Measurements from ENCODE around the gene CTNS.

CTNS gene

DNA sequence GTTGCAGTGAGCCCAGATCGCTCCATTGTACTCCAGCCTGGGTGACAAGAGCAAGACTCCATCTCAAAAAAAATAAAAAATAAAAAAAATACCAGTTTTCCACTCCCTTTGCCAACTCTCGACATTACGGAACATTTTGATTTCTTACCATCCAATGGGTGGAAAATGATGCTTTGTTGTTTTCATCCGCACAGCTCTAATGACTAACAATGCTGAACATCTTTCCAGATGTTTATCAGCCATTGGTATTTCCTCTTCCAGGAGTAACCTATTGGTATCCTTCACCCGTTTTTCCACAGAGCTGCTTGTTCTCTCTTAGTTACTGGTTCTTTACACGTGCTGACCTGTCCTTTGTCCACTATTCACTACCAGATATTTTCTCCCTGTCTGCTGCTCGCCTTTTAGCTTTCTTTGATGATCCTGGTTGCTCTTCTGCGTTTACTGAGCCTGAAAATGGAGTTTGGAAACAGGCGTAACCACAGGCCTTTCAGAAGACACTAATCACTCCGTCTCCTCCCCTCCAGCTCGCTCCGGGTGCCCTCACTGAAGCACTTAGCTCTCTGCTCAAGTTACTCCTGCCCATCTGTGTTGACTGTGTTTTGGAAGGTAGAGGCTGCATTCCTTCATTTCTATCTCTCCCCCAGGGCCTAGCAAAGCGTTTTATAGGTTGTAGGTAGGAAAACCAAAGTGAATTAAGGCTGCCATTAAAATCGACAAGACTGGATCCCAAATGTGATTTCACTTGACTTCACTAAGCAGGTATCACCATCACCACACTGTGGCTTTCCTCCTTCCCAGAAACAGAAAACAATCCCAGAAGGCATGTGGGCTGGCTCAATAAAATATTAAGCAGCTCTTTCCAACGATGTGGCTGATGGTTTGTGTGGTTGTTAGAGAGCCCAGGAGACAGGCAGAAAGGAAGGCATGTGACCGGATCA lies 9.5 kb upstream of the CTNS start:
- DNase-seq (ENCODE audit: low spot score) = no peak

DNA sequence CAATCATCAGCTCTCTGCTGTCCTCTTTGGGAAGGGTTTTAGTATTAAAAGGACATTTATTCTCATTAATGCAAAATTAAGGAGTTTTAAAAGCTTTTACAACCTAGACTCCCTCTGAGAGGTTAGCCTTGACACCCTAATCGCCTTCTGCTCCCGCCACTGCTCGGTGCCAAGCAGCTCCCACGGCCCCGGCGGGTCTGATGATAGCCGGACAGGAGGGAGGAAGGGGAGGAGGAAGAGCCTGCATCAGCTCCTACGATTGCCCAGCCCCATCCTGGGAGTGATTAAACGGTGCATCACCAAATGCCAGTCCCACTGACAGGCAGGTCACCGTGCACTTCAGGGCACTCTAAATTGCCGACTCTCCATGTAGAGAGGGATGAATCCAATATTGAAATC lies 8.8 kb upstream of the CTNS start:
- DNase-seq (ENCODE audit: low spot score) = no peak

DNA sequence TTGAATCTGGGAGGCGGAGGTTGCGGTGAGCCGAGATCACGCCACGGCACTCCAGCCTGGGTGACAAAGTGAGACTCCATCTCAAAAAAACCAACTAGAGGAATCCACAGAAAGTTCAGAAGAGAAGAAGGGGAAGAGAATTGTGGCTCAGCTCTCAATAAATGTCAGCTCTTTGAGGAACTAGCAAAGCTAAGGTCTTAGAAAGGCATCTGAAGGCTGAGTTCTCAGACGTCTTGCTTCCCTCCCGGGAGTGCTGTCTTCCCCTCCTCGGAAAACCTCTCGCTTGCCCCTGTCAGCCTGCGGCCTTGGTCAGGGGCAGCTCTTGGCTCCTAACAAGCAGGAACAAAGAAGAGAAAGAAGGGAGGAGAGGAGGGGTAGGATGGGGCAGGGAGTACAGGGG lies 5.8 kb upstream of the CTNS start:
- no peak for DNase-seq (ENCODE audit: low spot score)

DNA sequence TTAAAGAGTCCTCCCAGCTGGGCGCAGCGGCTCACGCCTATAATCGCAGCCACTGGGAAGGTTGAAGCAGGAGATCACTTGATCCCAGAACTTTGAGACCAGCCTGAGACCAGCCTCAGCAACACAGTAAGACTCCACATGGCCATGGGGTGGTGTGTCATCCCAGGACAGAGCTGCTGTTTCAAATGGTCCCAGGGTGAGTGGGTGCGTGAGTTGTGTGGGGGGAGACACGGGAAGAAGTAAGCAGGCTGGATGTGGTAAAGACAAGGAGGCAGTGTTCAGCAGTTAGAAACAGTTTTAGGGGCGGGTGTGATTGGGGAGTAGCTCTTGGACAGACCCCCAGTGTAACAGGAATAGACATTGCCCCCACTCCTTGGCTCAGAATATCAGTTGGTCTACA lies 4.3 kb upstream of the CTNS start:
- DNase-seq (ENCODE audit: low spot score) = no peak

DNA sequence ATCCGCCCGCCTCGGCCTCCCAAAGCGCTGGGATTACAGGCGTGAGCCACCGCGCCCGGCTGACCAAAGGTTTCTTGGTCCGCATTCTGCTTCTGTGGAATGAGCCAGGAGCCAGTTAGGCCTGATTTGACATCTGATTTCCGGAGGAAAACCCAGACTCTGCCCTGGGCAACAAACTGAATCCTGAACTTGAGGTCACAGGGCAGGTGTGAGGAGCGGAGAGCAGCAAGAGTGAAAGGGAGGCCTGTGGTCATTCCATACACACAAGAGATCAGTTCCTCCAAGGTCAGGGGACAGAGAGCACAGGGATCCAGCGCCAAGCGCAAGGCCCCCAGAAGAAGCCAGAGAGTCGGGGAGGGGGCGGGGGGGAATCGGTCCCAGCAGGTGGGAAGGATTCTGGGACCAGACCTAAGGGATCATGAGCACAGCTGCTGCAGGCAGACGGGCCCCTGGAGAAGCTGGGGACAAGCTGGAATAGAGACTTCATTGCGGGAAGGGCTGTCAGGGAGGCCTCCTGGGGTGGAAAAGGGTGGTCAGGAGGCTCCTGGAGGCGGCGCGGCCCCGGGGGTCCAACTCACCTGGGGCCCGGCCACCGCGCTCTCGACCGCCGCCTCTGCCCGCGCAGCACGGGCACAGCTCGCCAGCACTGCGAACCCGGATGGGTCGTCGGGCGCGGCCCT lies 946 bp upstream of the CTNS start:
- DNase-seq (ENCODE audit: low spot score) = no peak

DNA sequence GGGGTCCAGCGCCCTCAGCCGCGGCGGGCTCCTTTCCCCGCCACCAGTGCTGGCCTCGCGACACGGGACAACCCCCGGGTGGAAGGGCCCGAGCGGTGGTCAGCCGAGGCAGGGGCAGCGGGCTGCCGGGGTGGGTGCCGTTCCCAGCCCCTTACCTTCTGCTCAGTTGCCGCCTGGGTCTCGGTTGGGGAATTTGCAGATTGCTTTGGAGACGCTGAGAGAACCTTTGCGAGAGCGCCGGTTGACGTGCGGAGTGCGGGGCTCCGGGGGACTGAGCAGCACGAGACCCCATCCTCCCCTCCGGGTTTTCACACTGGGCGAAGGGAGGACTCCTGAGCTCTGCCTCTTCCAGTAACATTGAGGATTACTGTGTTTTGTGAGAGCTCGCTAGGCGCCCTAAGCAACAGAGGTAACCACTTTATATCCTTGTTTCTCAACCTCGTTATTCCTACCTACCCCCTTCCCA lies 381 bp downstream of the CTNS start:
- DNase-seq (ENCODE audit: low spot score) = no peak

DNA sequence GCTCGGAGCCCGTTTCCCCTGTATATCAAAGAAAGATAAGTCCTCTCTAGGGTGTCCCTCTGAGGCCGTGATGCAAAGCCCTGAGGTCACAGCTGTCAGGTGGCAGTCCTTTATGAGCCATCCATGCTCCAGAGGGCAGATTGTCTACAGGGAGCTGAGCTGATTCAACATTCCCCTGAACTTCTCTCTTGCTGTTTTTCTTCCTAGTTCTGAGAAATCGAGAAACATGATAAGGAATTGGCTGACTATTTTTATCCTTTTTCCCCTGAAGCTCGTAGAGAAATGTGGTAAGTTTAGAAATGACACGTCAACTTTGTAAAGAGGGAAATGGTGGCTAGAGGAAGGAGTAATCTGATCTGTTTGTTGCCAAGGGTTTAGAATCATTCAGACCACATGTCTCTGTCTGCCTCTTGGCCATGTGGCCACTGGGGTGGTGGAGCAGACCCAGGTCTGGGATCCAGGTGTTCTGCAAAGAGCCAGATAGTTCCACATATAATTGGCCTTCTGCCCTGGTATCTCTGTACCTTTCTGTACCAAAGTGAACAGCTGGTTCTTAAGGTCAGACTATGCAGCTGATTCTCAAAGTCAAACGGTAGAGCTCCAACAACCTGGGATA lies 3.5 kb downstream of the CTNS start:
- no peak for DNase-seq (ENCODE audit: low spot score)

DNA sequence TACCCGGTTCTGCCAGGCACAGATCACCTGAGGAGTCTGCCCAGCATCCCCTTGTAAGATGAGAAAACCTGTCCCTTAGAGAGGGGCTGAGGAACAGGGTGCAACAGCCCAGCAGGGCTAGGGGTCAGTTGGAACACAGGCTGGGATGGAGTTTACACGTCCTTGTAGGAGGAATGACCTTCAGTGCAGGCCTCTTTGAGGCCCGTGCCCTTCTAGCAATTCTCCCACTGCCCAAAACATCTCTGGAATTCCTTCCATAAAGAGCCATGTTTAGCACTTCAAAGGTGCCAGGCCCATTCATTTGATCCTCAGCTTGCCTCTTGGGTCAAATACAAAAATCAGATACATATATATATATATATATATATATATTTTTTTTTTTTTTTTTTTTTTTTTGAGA lies 4.5 kb downstream of the CTNS start:
- no peak for DNase-seq (ENCODE audit: low spot score)

DNA sequence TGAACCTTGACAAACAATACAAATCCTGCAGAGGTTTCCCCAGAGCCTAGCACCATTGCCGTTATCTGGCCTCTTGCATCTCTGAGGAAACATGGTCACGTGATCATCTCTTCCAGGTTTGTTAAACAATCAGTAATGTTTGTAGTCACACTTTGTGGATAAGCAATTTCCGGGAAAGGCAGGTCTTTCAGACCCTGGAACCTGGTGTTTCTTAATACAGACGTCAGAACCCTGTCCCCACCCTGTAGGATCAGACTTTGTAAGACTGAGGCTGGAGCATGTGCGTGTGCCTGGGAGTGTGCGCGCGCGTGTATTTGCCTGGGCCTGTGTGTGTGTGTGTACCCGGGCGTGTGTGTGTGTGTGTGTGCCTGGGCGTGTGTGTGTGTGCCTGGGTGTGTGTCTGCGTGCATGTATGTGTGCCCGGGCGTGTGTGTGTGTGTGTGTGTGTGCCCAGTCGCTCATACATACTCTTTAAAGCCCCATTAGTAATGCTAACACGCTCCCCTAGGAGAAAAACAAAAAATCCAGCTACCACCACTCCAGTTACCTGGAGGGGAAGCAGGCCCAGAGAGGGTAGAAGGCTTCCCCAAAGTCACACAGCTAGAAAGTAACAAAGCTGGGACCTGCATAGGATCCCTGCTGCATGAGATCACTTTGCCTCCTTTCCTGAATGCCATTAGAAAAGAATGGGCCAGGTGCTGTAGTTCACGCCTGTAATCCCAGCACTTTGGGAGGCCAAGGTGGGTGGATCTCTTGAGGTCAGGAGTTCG lies 5.3 kb downstream of the CTNS start:
- DNase-seq (ENCODE audit: low spot score) = no peak

DNA sequence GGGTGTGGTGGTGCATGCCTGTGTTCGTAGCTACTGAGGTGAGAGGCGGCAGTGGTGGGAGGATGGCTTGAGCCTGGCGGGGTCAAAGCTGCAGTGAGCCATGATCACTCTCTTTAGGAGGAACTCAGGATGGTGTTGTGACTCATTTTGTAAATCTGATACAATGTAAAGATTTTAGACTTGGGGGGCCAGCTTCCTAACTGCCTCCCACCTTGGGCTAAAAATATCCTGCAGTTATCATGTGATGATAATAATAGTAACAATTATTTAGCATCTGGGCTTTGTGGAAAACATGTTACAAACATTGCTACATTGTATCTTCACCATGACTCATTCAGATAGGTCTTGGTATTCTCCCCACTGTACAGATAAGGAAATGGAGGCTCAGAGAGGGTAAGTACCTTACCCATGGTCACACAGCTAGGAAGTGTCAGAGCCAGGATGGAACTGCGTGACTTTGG lies 7.4 kb downstream of the CTNS start:
- no peak for DNase-seq (ENCODE audit: low spot score)

DNA sequence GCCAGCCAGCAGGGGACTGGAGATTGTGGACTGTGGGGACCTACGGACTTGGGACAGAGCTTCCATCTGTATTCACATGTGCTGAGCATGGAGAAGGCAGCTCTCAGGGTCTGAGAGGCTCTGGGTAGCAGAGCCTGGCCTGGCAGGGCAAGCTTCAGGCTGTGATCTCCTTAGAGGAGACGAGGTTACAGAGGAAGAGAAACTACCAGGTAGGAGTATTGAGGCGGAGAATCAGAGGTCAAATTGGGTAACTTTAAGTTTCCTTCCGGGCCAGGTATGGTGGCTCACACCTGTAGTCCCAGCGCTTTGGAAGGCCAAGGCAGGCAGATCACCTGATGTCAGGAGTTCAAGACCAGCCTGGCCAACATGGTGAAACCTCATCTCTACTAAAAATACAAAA lies 8.8 kb downstream of the CTNS start:
- no peak for DNase-seq (ENCODE audit: low spot score)

DNA sequence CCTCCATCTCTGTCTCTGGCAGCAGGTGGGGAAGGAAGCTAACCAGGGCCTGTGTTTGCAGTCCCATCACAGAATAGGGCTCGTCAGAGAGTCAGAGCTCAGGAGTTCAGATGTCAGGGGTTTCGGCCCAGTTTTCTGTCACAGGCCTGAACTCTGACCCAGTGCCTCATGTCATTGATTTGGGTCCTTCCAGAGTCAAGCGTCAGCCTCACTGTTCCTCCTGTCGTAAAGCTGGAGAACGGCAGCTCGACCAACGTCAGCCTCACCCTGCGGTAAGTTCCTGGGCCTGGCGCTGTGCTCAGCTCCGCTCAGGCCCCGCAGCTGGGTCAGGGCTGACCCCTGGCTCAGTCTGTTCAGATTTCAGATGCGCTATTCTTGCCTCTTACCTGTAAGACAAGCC lies 10.7 kb downstream of the CTNS start:
- no peak for DNase-seq (ENCODE audit: low spot score)

DNA sequence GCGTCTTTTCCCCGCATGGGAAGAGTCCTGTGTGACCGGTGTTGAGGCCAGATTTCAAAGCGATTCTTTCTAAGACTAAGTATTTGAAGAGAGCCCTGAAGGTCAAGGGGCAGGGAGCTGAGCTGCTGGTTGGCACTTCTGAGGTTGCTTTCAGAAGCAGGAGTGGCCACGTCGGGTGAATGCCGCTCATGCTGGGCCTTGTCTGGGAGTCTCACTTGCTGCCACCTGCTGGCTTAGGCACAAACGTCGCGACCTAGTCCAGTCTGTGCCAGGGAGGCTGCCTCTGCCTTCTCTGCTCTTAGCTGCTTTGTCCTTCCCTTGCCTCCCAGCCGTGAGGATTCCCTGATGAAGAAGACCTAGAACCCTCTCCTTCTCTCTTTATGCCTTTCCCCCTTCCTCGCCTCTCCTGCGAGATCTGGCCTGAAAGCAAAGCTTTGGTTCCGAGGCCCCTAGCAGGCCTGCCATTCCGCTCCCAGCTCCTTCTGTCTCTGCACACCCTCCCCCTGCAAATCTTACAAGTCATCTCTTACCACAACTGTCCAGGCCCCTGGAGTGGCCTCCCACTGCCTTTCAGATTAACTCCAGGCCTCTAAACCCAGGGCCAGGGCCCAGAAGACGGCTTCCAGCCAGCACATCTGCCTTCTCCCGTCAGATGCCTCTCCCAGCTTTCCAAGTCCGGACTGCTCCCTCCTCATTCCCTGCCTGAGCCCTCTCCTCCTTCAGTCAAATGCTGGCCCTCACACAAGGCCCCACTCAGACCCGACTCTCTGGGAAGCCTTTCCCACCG lies 11.4 kb downstream of the CTNS start:
- DNase-seq (ENCODE audit: low spot score) = peak; percentile 56

DNA sequence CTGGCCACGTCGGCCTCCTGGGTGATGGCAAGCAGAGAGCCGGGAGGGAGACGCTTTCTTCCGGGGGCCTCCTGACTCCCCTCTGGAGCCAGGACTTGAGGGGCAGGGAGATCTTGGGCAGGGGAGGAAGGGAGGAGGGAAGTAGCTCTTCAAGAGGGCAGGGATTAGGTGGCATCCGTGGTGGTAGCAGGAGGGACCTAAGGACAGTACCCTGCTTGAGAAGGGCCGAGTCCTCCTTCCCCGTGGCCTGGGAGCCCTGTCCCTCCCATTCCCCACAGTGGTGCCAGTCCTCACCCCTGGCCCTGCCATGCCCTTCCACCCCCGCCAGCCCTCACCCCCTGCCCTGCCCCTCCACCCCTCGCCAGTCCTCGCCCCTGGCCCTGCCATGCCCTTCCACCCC lies 19.2 kb downstream of the CTNS start:
- DNase-seq (ENCODE audit: low spot score) = no peak

DNA sequence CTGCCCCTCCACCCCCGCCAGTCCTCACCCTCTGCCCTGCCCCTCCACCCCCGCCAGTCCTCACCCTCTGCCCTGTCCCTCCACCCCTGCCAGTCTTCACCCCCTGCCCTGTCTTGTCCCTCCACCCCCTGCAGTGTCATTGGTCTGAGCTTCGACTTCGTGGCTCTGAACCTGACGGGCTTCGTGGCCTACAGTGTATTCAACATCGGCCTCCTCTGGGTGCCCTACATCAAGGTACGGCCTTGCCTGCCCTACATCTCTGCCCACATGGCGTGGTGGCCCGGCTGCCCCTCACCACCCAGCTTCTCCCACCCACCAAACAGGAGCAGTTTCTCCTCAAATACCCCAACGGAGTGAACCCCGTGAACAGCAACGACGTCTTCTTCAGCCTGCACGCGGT lies 19.8 kb downstream of the CTNS start:
- no peak for DNase-seq (ENCODE audit: low spot score)

DNA sequence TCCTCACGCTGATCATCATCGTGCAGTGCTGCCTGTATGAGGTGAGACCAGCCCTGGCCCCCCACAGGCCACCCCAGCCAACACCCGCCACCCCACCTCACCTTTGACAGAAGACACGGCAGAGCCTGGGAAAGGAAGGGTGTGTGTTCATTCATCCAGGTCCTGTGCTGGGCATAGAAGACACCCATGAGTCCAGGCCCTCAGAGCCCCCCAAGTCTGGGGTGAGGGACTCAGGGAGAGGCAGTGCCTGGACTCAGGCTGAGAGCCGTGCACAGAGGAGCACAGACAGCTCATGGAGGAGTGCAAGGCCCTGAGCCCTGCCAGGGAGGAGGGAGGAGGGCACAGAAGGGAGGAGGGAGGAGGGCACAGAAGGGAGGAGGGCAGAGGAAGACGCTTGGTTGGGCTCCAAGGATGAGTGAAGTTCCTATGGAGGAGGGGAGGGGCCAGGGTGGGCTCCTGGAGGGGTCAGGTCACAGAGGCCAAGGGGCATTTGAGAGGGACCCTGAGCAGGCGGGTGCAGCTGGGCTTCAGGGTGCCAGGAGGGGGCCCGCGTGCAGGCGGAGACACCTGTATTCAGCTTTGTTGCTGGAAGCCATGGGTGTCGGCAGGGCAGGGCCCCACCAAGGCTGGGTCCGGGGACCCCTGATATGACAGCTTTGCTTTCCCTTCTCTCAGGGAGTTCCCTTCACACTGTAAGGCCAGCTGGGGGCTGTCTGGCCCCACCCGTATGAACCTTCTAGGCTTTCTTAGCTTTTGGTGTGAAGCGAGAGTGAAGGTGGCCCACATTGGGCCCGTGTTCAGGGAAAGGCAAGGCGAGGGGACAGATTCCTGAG lies 20.4 kb downstream of the CTNS start:
- DNase-seq (ENCODE audit: low spot score) = no peak

DNA sequence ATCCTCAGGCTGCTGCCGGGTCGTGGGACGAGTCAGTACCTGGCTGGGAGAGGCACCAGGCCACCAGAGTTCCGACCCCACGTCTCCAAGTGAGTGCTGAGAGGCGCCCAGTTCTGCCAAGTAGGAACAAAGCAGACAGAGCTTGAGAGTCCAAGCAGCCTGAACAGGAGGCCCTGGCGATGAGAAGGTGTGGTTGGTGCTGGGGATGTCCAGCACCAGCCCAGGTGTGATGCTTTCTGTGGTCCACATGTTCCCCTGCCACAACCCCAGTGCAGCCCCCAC lies 21.0 kb downstream of the CTNS start:
- DNase-seq (ENCODE audit: low spot score) = no peak

DNA sequence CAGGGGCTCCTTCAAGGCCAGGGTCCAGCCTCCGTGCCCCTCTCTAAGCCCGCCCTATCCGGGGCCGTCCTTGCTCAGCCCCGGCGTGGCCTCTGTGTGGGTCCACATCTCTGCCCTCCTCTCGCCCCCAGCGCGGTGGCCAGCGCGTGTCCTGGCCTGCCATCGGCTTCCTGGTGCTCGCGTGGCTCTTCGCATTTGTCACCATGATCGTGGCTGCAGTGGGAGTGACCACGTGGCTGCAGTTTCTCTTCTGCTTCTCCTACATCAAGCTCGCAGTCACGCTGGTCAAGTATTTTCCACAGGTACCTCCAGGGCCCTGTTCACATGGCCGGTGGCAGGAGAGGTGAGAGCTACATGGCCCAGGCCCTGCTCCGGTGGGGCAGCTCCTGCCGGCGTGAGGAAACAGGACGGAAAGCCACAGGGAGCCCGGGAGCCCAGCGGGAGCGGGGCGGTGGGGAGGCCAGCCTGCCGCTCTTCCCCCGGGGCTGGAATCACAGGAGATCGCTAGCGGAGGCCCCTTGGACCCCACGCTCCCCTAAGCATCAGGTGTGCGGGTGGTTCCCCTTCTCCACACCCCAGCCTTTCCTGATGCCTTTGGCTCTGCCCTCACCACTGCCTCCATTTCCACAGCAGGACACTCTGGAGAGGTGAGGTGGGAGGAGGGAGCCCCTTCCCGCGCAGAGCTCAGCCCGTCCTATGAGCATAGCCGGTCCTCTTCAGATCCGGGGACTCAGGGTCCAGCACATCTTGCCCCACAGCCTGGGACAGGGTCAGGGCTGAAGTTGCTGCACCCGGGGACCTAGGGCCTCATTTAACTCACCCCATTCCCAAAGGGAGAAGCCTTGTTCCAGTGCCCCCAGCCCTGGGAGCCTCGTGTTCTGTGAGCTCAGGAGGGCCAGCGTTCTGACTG lies 21.6 kb downstream of the CTNS start:
- no peak for DNase-seq (ENCODE audit: low spot score)

DNA sequence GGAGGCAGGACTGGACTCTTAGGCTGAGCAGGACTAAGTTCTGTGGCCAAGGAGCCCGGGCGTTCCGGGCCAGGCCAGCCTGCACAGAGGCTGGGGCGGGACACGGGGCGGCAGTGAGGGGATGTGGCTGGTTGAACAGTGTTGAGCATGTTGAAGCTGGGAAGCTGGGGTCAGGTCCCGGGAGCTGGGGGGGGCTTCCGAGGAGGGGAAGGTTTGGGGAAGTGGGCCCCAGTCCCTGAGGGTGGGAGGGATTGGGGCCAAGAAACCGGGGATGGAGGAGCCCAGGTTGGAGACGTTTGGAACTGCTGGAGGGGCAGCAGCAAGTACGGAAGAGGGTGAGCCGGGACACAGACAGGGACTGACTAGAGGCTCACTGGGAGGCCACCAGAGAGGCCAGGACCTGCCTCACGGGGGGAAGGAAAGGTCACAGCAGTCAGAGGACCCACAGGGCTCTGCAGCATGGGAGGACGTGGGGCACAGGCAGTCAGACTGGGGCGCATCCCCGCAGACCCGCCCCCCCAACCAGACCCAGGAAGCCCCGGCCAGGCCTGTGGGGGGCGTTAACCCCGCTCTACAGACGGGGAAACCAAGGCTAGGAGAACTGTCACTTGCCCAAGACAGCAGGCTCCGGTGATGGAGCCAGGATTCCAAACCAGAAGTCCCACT lies 22.4 kb downstream of the CTNS start:
- no peak for DNase-seq (ENCODE audit: low spot score)

Measured in RKO (cell line).